GM21723 (cell line): ENCODE measurements around the gene CRYBG1.
"Not testable (repeated sequence)": the region's sequence is repeated elsewhere in the genome, so short reads cannot be mapped to it uniquely, and the experiment has no call there.

Experiments used
- ATAC-seq: cut with Tn5 transposase; IDR thresholded peaks from one replicate; pipeline ENCODE4 v1.9.1; 2021; ENCODE audit warnings: mild to moderate bottlenecking, moderate library complexity; ENCODE audit not compliant: unreplicated experiment

Gene CRYBG1

DNA sequence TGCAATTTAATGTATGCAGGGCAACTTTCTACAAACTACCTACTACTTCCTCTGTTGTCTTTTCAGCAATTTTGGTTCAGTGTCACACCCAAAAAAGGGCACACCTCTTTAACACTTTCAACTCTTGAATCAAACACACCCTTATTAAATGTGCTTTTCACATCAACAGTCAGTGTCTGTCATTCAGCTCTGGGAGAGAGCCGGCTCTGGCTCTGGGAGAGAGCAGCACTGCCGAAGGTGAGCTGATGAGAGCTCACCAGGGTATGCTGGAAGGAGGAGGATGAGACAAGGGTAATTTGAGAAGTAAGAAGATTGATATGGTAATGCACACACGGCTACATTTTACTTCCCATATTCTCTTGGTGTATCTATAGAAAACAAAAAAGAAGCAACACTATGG lies 134.5 kb downstream of the CRYBG1 start:
- no peak for ATAC-seq

DNA sequence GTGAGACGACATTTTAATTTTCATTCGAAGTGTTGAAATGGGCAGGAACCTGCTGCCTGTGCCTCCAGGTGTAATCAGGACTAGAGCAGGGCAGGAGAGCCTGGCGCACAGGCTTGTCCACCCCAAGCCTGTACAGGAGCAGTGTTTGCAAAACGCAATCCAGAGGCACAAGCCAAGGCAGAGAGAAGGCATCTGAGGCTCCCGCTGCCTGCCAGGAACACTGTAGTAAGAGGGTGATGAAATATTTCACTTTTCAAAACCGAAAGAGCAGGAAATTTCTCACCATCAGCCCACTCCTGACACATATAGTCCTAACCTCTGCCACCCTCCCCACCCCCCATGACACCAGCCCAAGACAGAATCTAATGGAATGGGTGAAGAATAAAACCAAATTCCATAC lies 136.3 kb downstream of the CRYBG1 start:
- ATAC-seq = no peak

DNA sequence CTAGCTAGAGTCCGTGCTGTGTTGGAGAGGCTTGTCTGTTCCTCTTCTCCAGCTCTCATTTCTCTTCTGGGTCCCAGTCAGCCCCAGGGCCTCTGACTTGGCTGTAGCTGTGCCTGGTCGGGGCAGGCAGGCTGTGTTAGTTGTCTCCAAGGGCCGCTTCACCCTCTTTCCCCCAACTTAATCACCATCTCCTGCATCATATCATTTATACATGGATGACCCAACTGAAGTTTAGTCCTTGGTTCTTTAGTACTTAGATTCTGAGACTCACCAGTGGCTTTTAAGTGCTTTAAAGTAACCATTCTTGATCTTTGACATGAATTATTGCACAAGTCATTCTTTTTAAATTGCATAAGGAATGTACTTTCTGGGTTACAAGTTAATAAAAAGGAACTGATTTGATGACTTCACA lies 141.4 kb downstream of the CRYBG1 start:
- ATAC-seq = no peak

DNA sequence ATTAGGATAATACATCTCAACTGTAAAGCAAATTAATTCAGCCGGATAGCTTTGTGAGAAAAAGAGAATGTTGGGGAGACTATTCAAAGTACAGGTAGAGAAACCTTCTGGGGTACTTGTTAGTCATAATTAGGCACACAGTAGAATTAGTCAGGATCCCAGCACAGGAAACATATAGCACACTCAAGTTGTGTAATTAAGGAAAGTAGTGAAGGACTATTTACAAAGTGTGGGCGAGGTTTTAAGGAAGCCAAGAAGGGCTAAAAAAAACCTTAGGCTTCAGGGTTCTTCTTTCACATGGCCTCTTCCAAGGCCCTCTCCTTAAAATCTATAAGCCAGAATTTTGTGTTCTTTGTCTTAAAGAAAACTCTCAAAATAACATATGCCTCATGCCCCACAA lies 142.0 kb downstream of the CRYBG1 start:
- ATAC-seq = no peak

DNA sequence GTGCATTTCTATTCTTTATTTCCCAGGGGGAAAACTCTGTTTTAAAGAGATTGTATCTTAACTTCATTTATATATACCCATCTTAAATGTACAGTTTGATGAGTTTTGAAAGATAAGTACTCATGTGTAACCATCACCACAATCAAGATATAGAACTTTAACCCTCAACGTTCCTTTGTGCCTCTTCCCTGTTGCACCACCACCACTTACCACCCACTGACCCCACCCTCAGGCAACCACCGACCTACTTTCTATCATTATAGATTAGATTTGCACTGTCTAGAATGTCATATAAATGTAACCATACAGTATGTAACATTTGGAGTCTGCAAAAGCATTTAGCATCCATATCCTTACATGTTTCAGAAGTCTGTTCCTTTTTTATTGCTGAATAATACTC lies 147.8 kb downstream of the CRYBG1 start:
- ATAC-seq = no peak

DNA sequence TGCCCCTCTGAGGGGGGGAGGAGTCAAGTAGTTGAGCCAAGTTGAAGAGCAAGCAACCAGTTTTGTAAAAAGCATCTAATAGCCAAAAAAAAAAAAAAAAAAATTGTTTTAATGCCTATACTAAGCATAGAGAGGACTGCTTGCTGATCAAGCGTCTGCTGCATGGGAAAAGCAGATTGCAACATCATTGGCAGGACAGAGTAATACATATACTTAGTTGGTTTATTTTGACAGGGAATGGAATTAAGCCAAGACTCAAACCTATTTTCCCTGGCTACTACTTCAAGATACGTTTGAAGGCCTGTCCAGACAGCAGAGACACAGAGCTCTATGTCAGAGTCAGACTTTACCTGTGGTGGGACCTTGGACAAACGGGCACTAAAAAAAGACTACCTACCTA lies 148.3 kb downstream of the CRYBG1 start:
- ATAC-seq = no peak

DNA sequence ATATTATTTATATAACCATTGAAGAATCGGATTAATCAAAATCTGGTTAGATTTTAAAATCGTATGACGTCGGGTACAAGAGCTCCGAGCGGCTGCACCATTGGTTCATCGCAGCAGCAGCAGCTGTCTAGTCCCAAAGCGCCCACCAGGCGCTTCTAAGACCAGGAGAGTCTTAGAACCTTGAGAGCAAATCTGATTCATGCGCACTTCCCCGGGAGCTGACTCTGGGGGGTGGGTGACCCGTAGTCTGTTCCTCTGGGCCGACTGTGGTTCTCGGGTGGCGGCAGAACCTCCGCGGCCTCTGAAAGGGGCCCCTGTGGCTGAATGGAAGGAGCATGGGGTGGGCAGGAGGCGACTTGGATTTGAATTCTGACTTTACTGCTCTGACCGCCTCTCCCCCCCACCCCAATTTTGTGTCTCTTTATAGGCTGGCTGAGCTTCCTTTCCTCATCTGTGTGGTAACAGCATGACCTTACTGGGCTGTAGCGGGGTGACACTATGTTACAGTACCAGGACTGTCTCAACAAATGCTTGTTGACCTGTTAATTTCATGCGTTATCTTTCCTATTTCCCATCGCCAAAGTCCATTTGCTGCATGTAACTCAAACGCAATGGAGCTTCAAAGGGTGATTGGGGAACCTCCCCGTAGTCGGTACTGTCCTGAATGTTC lies 149.0 kb downstream of the CRYBG1 start:
- no peak for ATAC-seq

DNA sequence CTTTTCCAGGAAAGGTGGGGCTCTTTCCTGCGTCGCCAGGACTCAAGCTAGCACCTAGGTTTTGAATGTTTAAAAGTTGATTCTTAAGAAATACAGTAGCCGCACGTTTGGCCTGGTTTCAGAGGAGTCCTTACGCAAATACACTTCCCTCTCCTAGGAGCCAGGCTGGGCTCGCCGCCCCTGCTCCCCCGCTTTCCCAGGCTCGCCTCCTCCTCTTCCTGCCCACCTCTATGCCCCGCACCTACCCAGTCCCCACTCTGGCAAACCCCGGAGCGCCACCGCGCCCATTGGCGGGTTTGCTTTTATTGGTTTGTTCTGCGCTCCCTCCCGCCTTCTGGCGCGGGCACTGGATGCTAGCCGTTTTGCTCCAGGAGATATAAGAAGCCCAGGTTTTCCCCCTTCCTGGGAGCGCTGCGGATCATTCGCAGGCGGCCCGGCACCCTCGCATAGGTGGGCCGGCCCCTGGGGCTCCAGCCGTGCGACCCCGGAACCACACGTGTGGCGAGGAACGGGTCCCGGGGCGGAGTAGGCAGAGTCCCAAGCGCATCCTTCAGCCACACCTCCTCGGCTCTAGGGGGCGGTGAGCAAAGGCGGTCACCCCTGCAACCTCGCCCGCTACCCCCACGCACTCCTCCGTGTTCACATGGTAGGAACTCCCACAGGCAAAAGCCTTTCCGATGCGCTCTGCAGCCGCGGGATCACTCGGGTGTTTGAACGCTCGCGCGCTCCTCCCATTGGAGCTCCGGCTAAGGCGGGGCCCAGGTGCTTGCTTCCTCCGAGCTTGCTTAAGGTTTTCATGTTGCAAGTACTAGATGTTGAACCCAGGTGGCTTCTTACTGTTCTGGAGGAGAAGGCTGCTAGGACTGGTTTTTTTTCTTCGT lies 149.8 kb downstream of the CRYBG1 start:
- peak; percentile 42 for ATAC-seq

DNA sequence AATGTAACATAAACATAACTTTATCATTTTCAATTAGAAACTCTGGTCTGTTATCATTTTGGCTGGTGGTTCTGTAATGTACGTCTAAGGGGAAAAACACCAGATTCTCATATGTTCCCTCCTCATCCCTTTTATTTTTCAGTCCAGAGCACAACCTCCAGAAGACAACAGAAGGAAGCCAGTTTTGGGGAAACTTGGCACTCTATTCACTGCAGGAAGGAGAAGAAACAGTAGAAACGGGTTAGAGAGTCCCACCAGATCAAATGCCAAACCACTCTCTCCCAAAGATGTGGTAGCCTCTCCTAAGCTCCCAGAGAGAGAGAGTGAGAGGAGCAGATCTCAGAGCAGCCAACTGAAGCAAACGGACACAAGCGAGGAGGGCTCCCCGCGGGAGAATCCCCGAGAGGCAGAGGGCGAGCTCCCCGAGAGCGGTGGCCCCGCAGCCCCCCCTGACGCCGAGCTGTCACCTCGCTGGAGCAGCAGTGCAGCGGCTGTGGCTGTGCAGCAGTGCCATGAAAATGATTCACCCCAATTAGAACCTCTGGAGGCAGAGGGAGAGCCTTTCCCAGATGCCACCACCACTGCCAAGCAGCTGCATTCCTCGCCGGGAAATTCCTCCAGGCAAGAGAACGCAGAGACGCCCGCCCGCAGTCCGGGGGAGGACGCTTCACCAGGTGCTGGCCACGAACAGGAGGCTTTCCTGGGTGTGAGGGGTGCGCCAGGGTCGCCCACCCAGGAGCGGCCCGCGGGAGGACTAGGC lies 151.0 kb downstream of the CRYBG1 start:
- ATAC-seq = peak; percentile 23

DNA sequence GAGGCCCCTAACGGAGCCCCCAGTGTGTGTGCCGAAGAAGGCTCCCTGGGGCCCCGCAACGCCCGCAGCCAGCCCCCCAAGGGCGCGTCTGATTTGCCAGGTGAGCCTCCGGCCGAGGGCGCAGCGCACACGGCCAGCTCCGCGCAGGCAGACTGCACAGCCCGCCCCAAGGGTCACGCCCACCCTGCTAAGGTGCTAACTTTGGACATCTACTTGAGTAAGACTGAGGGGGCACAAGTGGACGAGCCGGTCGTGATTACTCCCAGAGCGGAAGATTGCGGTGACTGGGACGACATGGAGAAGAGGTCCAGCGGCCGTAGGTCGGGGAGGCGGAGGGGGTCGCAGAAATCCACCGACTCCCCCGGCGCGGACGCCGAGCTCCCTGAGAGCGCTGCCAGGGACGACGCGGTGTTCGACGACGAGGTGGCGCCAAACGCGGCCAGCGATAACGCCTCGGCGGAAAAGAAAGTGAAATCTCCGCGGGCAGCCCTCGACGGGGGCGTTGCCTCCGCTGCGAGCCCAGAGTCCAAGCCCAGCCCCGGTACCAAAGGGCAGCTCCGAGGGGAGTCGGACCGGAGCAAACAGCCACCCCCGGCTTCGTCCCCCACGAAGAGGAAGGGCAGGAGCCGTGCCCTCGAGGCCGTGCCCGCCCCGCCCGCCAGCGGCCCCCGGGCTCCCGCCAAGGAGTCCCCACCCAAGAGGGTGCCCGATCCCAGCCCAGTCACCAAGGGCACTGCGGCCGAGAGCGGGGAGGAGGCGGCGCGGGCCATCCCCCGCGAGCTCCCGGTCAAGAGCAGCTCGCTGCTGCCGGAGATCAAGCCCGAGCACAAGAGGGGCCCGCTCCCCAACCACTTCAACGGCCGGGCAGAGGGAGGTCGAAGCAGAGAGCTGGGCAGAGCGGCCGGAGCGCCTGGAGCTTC lies 151.8 kb downstream of the CRYBG1 start:
- peak; percentile 59 for ATAC-seq

DNA sequence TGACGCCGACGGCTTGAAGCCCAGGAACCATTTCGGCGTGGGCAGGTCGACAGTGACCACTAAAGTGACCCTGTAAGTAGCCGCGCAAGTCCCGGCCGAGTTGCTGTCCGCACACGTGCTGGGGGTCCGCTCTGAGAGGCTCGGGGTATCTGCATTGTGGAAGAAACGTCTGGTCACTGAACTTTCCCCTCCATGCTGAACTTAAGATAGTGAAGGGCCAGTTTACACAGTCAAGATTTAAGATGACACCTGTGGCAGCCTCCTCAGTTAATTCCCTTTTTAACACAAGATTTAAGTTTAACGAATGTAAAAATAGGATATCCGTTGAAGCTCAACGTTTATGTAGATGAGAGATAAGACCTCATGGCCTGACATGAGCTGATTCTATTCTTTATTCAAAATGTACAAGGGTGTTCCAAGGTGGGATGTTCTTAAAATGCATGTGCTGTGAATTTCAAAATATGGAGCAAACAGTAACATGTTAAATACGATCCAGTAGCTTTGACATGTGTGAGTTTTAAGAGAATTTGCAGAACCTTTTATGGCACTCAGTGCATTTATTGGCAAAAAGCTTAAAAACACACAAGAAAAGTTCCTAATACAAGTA lies 152.6 kb downstream of the CRYBG1 start:
- ATAC-seq = no peak

DNA sequence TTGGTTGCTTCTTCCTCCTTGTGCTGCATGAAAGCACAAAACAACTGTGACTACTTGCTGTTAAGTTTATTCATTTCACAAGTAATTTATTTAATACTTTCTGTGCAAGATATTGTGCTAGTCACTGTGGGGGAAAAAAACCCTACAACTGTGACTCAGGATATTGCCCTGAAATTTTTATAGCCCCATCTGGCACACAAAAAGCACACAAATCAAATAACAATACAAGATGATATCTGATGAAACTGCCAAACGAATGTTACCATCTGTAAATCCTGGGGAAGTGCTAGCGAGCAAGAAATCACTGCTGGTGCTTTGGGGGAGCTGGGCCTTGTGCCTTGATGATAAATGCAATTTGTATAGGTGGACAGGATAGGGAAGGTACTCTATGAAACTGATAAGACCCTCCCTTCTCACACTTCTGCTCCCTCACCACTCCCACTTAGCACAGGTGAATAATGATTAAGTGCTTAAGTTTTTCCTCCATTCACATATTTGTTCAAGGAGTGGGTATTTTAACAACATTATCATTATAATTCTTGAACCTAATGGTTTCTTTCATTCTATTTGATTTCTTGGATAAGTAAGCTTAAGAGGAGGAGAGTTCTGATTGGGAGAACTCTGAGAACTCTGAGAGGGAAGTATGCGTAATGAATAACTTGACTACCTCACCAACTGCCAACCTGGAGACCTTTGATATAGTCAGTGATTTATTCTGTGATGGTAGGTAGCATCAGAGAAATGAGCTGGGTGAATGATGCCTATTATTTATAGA lies 153.5 kb downstream of the CRYBG1 start:
- no peak for ATAC-seq

DNA sequence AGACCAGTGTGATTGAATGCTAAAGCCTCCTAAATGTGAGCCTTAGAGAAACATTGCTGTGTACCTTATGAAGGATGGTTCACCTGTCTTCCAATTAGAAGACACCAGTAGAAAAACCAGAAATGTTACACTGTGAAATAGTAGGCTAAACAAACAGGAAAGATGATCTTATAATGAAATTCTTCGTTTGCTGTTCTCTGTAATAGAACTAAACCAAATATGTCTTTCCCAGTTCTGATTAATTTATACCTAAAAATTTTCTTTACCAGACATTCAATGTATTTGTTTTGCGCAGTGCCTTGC lies 154.0 kb downstream of the CRYBG1 start:
- no peak for ATAC-seq

DNA sequence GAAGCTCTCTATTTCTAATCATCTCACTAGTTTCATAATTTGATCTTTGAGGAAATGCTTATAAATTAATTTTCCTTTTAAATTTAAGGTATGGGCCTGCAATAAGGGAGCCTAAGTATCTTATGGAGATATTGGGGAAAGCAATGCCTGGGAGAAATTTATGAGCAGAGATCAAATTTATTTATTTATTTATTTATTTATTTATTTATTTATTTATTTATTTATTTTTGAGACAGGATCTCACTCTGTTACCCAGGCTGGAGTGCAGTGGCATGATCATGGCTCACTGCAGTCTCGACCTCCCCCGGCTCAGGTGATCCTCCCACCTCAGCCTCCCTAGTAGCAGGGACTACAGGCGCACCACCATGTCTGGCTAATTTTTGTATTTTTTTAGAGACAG lies 155.1 kb downstream of the CRYBG1 start:
- ATAC-seq = not testable (repeated sequence)

DNA sequence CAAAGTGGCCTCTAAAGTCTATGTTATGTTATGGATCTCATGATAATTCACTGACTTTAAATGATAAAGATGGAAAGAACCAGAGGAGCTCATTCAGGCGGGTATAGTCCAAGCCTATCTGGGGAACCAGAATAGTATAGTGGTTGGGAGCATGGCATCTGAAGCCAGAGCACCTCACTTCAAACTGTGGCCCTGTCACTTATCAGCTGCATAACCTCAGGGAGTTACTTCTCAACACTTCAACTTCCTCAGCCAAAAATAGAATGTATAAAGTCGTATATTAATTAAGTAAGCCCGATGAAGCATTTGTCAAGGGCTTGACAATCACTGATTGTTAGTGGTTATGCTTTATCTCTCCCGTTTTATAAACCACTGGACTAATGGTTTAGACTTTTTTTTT lies 156.1 kb downstream of the CRYBG1 start:
- ATAC-seq = no peak

DNA sequence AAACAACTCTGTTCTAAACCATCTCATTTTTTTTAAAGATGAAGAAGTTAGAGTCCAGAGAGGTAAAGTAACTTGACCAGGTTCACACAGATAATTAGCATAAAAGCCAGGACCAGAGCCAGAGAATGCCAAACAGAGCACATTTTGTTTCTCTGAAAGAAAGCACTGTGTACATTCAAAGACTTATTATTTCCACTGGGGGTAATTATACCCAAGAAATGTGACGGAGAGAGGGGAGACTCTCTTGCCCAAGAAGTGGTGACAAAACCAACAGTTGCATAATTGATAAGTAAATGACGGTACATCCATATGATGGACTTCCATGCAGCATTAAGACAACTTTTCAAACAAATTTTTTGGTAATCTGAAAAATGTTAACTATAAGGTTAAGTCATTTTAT lies 157.2 kb downstream of the CRYBG1 start:
- no peak for ATAC-seq

DNA sequence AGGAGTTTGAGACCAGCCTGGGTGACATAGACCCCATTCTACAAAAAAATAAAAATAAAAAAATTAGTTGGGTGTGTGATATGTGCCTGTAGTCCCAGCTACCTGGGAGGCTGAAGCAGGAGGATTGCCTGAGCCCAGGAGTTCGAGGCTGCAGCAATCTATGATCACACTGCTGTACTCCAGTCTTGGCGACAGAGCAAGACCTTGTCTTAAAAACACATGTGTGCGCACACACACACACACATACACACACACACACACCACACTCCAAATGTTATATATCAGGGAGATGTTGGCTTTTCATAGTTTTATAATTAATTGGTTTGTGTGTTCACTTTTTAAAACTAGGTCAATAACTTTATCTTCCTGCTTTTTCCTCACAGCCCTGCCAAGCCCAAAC lies 158.2 kb downstream of the CRYBG1 start:
- ATAC-seq = no peak

DNA sequence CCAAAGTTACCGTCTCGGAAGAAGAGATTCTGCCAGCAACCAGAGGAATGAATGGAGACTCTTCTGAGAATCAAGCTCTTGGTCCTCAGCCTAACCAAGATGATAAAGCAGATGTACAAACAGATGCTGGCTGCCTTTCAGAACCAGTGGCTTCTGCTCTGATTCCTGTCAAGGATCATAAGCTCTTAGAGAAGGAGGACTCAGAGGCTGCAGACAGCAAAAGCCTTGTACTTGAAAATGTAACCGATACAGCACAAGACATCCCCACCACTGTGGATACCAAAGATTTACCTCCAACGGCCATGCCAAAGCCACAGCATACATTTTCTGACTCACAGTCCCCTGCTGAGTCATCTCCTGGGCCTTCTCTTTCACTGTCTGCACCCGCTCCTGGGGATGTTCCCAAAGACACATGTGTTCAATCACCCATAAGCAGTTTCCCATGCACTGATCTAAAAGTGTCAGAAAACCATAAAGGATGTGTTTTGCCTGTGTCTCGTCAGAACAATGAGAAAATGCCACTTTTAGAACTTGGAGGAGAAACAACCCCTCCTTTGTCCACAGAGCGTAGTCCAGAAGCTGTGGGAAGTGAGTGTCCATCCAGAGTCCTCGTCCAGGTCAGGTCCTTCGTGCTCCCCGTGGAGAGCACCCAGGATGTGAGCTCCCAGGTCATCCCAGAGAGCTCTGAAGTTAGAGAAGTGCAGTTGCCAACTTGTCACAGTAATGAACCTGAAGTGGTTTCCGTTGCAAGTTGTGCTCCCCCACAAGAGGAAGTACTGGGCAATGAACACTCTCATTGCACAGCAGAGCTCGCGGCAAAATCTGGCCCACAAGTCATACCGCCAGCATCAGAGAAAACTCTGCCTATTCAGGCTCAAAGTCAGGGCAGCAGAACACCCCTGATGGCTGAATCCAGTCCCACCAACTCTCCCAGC lies 159.2 kb downstream of the CRYBG1 start:
- peak; percentile 59 for ATAC-seq
